Ecto neural progenitor cell (in vitro differentiated cells): ENCODE measurements around the gene PHACTR1.

ENCODE experiments used
- DNase-seq: peaks from one replicate; pipeline ENCODE4 v3.0.0-alpha.2; 2018; ENCODE audit warnings: low spot score

PHACTR1 gene

DNA sequence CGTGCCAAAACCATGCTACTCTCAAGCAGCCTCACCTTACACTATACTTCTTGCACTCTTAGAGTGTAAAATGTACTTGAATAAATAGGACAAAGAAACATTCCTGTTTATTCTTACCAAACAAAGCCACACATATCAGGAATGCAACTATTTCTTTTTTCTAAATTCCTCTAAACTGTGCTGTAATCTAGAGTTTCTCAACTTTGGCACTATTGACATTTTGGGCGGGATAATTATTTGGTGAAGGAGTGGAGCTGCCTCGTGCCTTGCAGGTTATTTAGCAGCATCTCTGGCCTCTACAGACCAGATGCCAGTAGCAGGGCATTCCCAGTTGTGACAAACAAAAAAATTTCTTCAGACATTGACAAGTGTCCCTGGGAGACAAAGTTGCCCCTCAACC lies 86.9 kb downstream of the PHACTR1 start:
- DNase-seq, result no peak

- DNase-seq, result no peak
These were observed 88.5 kb downstream of the PHACTR1 start for GRCh38 chr6:12804952-12805645.

GRCh38 chr6:12806136-12806535 lies 89.6 kb downstream of the PHACTR1 start:
- DNase-seq, result no peak

GRCh38 chr6:12806796-12807195 lies 90.2 kb downstream of the PHACTR1 start:
- DNase-seq, result no peak

DNA sequence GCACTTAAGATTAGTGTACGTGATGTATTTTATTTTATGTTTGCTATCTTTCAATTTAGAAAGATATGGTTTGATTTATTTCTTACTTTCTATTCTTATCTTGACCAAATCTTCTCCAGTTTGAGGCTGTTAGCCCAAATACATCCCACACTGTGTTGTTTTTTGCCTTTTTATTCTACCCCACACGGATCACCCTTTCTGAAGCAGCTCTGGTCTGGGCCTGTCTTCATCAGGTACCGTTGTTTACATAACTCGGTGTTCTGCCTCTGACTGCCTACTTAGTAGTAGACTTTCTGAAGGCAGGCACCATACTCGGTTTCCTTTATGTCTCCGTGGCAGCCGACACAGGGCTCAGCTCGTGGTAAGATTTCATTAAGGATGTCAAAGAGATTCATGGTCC lies 95.0 kb downstream of the PHACTR1 start:
- DNase-seq, result no peak

GRCh38 chr6:12813321-12813720 lies 96.8 kb downstream of the PHACTR1 start:
- no peak for DNase-seq

DNA sequence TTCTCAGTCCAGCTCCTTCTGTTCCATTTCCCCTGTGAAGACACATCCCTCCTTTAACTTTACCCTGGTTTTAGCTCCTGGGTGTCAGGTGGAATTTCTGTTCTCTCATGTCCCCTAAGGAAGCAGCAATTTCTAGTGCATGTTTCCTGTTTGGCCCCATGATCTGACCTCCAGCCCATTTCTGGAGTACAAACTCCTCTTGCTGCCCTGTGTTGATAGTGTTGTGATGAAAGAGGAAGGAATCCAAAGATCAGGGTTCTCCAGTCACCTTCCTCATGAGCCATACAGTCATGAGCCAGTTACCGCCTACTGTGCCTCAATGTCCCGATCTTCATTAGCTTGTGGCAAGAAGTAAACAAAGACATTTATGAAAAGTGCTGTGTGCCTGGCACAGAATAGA lies 97.4 kb downstream of the PHACTR1 start:
- DNase-seq, result no peak

DNA sequence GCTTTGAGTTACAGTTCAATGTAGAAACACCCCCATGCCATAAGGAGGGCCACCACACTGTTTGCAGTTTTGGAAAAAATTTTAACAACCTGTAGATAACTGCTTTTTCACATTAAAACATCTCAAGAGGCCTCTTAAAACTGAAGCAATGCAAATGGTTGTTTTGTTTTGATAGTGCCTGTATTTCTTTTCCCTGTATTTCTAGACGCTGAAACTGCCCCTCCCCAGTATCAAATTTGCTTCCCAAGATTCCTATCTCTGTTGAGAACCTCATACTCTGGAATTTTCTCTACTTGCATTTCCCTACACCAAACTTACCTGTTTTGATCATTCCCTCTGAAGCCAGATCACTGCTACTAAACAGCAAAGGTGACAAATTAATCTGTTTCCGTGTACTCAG lies 98.5 kb downstream of the PHACTR1 start:
- no peak for DNase-seq

DNA sequence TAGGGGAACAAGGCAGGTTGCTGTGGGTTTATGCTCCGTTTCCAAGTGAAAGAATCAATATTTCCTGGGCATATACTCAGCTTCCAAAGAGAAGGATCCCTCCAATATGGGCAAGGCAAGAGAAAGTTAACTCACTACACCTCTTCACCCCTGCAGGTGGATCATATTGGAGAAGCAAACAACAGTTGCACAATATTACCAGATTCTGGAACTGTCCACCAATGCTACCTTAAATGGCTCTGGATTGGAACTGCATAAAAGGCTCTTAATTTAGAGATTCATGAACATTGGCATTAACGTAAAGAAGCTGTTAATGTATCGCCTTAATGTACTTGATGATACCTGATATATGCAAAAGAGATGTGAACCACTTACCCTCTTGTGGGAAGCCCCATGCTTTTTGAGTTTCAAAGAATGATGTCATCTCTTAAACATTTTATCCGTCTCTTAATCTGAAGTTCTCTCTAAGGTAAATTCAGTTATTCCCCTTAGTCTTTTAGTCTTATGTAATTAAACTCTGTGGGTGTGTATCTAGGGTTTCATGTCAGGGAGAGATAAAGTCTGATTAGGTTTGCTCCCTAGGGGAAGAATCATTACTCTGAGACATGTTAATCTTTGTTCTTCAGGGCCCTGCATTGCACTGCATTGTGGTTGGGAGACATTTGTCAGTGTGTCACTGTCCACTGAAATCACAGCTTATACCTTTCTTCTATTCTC lies 99.5 kb downstream of the PHACTR1 start:
- DNase-seq, result no peak

- DNase-seq, result no peak
These were observed 101.8 kb downstream of the PHACTR1 start for GRCh38 chr6:12818324-12818723.

- no peak for DNase-seq
These were observed 107.3 kb downstream of the PHACTR1 start for GRCh38 chr6:12823847-12824246.

- DNase-seq, result no peak
These were observed 110.0 kb downstream of the PHACTR1 start for GRCh38 chr6:12826584-12826983.

- DNase-seq, result no peak
These were observed 111.4 kb downstream of the PHACTR1 start for GRCh38 chr6:12827921-12828320.

DNA sequence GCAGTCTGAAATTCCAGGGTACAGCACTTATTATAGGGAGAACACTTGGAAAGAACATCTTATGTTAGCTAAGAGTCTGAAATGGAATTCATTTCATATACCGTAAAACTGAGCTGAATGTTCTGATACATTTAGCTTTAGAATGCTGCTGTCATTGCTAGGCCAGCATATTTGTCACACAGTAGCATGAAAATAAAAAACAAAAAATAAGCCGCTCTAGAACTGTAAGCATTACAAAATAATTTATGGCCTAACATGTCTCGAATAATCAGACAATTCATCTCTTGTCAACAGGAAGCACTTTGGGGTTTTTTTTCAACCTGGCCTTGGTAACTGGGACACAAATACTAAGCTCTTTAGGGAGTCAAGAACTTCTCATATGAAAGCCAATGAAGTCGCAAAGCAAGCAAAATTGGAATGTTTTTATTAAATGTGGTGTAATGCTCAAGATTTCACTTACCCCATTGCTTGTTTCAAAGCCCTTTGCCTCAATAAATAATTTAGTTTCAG lies 115.7 kb downstream of the PHACTR1 start:
- no peak for DNase-seq

DNA sequence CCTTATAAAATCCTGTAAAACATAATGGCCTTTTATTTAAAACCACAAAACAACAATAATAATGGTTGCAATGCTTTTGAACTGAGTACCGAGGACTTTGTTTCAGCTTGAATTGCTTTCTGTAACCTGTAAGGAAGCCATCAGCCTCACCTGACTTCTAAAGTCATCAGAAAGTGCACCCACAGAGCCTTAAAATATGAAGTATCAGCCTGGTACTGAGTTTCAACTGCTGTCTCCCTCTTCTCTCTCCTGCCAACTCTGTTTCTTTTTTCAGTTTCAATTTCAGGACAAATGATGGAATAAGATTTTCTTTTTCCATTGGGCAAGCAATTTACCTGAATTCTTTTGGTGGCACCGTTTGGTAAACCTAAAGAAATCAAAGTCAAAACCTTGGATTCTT lies 119.4 kb downstream of the PHACTR1 start:
- no peak for DNase-seq

DNA sequence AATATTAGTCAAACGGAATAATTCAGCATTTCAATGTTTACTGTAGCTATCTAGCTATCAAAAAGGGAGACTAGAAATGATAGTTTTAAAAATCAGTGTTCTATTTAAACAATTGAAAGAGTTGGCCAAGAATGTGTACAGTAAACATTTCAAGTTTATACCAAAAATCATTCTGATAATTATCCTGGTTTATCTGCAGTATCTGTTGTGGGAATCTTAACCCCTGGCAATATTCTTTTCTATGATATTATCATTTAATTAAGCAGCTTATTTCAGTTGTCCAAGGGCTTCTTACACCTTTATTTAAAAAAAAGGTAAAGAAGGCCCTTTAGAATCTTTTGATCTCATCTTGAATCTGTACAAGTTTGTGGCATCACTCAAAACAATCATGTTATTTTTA lies 125.1 kb downstream of the PHACTR1 start:
- DNase-seq, result no peak

- DNase-seq, result no peak
These were observed 125.5 kb downstream of the PHACTR1 start for GRCh38 chr6:12842114-12842513.

- no peak for DNase-seq
These were observed 126.1 kb downstream of the PHACTR1 start for GRCh38 chr6:12842658-12843057.

GRCh38 chr6:12844284-12845223 lies 128.0 kb downstream of the PHACTR1 start:
- no peak for DNase-seq

GRCh38 chr6:12845224-12846004 lies 128.8 kb downstream of the PHACTR1 start:
- DNase-seq, result no peak

DNA sequence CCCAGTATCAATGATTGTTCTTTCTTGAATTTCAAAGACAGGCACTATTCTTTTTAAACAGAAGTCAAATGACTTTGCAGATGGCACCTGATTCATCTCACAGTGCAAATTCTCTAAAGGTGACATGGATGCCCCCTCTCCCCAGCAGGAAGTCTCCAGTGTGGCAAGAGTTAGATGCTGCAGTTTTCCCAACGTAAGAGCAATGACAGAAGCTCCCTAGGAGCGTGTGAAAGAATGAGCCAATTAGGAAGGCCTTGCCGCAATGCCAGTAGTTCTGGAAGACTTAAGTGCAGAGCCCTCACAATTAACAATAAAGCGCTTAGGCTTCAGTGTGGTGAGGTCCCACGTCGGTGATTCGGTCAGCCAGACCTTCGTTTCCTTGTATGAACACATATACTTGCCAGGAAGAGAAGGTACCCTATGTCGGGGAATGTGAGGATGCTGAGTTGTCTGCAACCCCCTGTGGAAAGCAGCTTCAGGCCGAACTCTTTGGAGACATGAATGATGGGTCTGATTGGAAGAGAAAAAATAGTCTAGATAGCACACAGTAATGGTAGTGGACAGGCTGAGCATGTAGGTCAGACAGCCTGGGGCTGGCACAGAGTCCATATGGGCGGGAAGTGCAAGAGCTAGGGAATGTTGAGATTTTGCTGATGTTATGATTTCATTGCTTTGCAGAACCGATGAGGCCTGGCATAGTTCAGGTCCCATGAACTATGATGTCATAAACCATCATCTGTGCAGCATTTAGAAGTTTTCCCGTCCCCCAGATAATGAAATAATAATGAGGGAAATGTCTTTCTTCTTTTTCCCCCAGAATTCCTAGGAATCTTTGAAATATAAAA lies 132.6 kb downstream of the PHACTR1 start:
- no peak for DNase-seq
